Activated B cell treated with CpG ODN at 0.5 μM for 24 hours (primary cell): ENCODE data around the gene OSBPL10. TPM values are rescaled to one million over a fixed set of nuclear protein-coding genes. Genes with fewer than 3 reads are reported as not detected.
A peak's percentile ranks its signal among the peaks of the same experiment; 100 is the strongest.

ENCODE experiments used
- ATAC-seq: fragments of 200-7000 bp; cut with Tn5 transposase; one replicate; pipeline ENCODE4 v1.10.0; 2021; ENCODE audit warnings: low read depth, mild to moderate bottlenecking, moderate library complexity
- CTCF ChIA-PET: fragments of 350-600 bp; sonication (Branson Sonifier 250); formaldehyde crosslinking; loops from one replicate; lab custom pipeline; 2021; ENCODE audit warnings: antibody characterized with exemption; lab: Charles Lee
- POLR2A ChIA-PET: fragments of 350-600 bp; sonication (Branson Sonifier 250); formaldehyde crosslinking; loops from one replicate; lab custom pipeline; 2021; ENCODE audit warnings: antibody characterized with exemption; lab: Charles Lee
- DNase-seq: peaks from one replicate; pipeline ENCODE4 v3.0.0; 2022
- H3K27ac Mint-ChIP-seq: one replicate; pipeline ENCODE4 v1.8.0; 2020; ENCODE audit warnings: mixed read lengths
- H3K27me3 Mint-ChIP-seq: one replicate; pipeline ENCODE4 v1.8.0; 2021; ENCODE audit warnings: mixed read lengths
- H3K36me3 Mint-ChIP-seq: one replicate; pipeline ENCODE4 v1.8.0; 2021; ENCODE audit warnings: low read depth, mixed read lengths
- H3K4me1 Mint-ChIP-seq: one replicate; pipeline ENCODE4 v1.8.0; 2021; ENCODE audit warnings: mixed read lengths
- H3K4me3 Mint-ChIP-seq: one replicate; pipeline ENCODE4 v1.8.0; 2020; ENCODE audit warnings: mild to moderate bottlenecking, mixed read lengths
- H3K9me3 Mint-ChIP-seq: one replicate; pipeline ENCODE4 v1.8.0; 2020; ENCODE audit warnings: mixed read lengths
- CTCF ChIP-seq: fragments of 200-600 bp; IDR thresholded peaks from one replicate; pipeline ENCODE4 v1.8.0; 2022; ENCODE audit warnings: antibody characterized with exemption, mild to moderate bottlenecking
- intact Hi-C: fragments of 100-400 bp; cut with micrococcal nuclease; formaldehyde crosslinking; loops from one replicate; pipeline ENCODE4 v1.15.1; 2024
- total RNA-seq: library from RNA; stranded (reverse); gene quantifications from 2 replicates; pipeline ENCODE4 v1.2.3, GENCODE V29; 2022

The OSBPL10 gene
- total RNA-seq, 1 donor from 2014 or later: 137 TPM

- no peak overlapping the region for H3K27ac Mint-ChIP-seq
- DNase-seq (no peak), ATAC-seq (no peak)
- H3K9me3 Mint-ChIP-seq: no peaks in the 10 kb centered on the region
- intact Hi-C loops: loop anchor here (5.0 kb wide), 1 partner anchor 39 kb away; no protein-coding TSS in a partner anchor
- H3K36me3 Mint-ChIP-seq: peaks cover 52% of the 10 kb centered on the region
- POLR2A ChIA-PET: no interaction called here
- no peaks in the 10 kb centered on the region for H3K27me3 Mint-ChIP-seq
- peaks cover 63% of the 10 kb centered on the region for H3K4me1 Mint-ChIP-seq
- H3K4me3 Mint-ChIP-seq: no peak overlapping the region
- CTCF ChIA-PET: no interaction called here
- TF ChIP-seq CTCF: no peak
These were observed 218.1 kb downstream of the OSBPL10 start for GRCh38 chr3:31762888-31763351.

- Mint-ChIP-seq H3K4me3 (no peak overlapping the region), H3K4me1 (peaks cover 63% of the 10 kb centered on the region), H3K9me3 (no peaks in the 10 kb centered on the region), H3K27ac (peak overlapping the region; percentile 1), H3K36me3 (peaks cover 50% of the 10 kb centered on the region), H3K27me3 (no peaks in the 10 kb centered on the region)
- DNase-seq (no peak), ATAC-seq (no peak)
- CTCF ChIA-PET: no interaction called here
- POLR2A ChIA-PET: no interaction called here
- intact Hi-C loops: loop anchor here (5.0 kb wide), 1 partner anchor 40 kb away; no protein-coding TSS in a partner anchor
- TF ChIP-seq CTCF: no peak
These were observed 218.8 kb downstream of the OSBPL10 start for GRCh38 chr3:31762097-31762764.

GRCh38 chr3:31760654-31761053, 220.4 kb downstream of the OSBPL10 start:
- intact Hi-C loops: loop anchor here (5.0 kb wide), 1 partner anchor 42 kb away; no protein-coding TSS in a partner anchor
- ATAC-seq (no peak), DNase-seq (no peak)
- no peaks in the 10 kb centered on the region for H3K27me3 Mint-ChIP-seq
- no peak overlapping the region for H3K4me3 Mint-ChIP-seq
- H3K27ac Mint-ChIP-seq: no peak overlapping the region
- ChIA-PET POLR2A (no interaction called here), CTCF (no interaction called here)
- H3K9me3 Mint-ChIP-seq: no peaks in the 10 kb centered on the region
- no peak for TF ChIP-seq CTCF
- H3K36me3 Mint-ChIP-seq: peaks cover 40% of the 10 kb centered on the region
- peaks cover 67% of the 10 kb centered on the region for H3K4me1 Mint-ChIP-seq

- no peak for DNase-seq
- intact Hi-C loops: no loop called here
- POLR2A ChIA-PET: interaction anchor here (0.6 kb wide), 1 partner anchor 114 kb away, joined by 4 read pairs; no protein-coding TSS in a partner anchor
- CTCF ChIA-PET: no interaction called here
- TF ChIP-seq CTCF: no peak
- Mint-ChIP-seq H3K4me1 (peaks cover 67% of the 10 kb centered on the region), H3K27me3 (no peaks in the 10 kb centered on the region), H3K27ac (peak overlapping the region; percentile 68), H3K36me3 (peaks cover 48% of the 10 kb centered on the region), H3K9me3 (no peaks in the 10 kb centered on the region), H3K4me3 (no peak overlapping the region)
- ATAC-seq: no peak
These were observed 222.6 kb downstream of the OSBPL10 start for GRCh38 chr3:31758322-31758965.
